T-helper 17 cell (primary cell): ENCODE measurements around the gene RPS17. TPM values are rescaled to one million over a fixed set of nuclear protein-coding genes. Genes with fewer than 3 reads are reported as not detected.
"Not testable (repeated sequence)": the region's sequence is repeated elsewhere in the genome, so short reads cannot be mapped to it uniquely, and the experiment has no call there.

Experiments used
- ATAC-seq: fragments of 150-1000 bp; cut with Tn5 transposase; 2 replicates; pipeline ENCODE4 v1.10.0; 2021; ENCODE audit warnings: mild to moderate bottlenecking, moderate library complexity
- DNase-seq, 3 donors: peaks; one replicate each; pipeline versions ENCODE4 v3.0.0 to v3.0.0-alpha.2; 2020 to 2021
- H3K9me3 ChIP-seq: one replicate; pipeline ENCODE4 v1.7.0; 2013; ENCODE audit warnings: low read length, mild to moderate bottlenecking; ENCODE audit not compliant: control insufficient read depth, poor library complexity, severe bottlenecking
- H3K27ac Mint-ChIP-seq: one replicate; pipeline ENCODE4 v1.8.0; 2022; ENCODE audit warnings: mild to moderate bottlenecking, moderate library complexity, mixed read lengths
- H3K27me3 Mint-ChIP-seq: one replicate; pipeline ENCODE4 v1.8.0; 2022; ENCODE audit warnings: mixed read lengths
- H3K36me3 Mint-ChIP-seq: one replicate; pipeline ENCODE4 v1.8.0; 2022; ENCODE audit warnings: low read depth, mixed read lengths
- H3K4me1 Mint-ChIP-seq: one replicate; pipeline ENCODE4 v1.8.0; 2022; ENCODE audit warnings: mild to moderate bottlenecking, mixed read lengths
- H3K4me3 Mint-ChIP-seq: one replicate; pipeline ENCODE4 v1.8.0; 2022; ENCODE audit warnings: mild to moderate bottlenecking, moderate library complexity, mixed read lengths
- total RNA-seq, 4 donors: library from RNA in 2 of 4; stranded (reverse) in 2 of 4; gene quantifications; one replicate each; pipeline ENCODE4 v1.2.3 and lab custom pipeline; 2022 to 2026

The RPS17 gene
- total RNA-seq, 2 donors from 2014 or later: 2,730 to 2,799 TPM

GRCh38 chr15:82530606-82531379, 9.5 kb downstream of the RPS17 start:
- H3K27ac Mint-ChIP-seq: peak overlapping the region; percentile 53
- no peaks in the 10 kb centered on the region for H3K9me3 ChIP-seq
- peak overlapping the region; percentile 85 for H3K4me3 Mint-ChIP-seq
- H3K36me3 Mint-ChIP-seq: no peaks in the 10 kb centered on the region
- DNase-seq (peak; percentile 45 to 54 (median 52)), ATAC-seq (peak; percentile 92)
- H3K4me1 Mint-ChIP-seq: peaks cover 10% of the 10 kb centered on the region
- H3K27me3 Mint-ChIP-seq: no peaks in the 10 kb centered on the region

GRCh38 chr15:82530006-82530405, 10.3 kb downstream of the RPS17 start:
- Mint-ChIP-seq H3K4me1 (peaks cover 10% of the 10 kb centered on the region), H3K36me3 (no peaks in the 10 kb centered on the region), H3K4me3 (no peak overlapping the region), H3K27me3 (no peaks in the 10 kb centered on the region), H3K27ac (no peak overlapping the region)
- no peak for DNase-seq
- H3K9me3 ChIP-seq: no peaks in the 10 kb centered on the region
- ATAC-seq: no peak

GRCh38 chr15:82513587-82513986, 26.7 kb downstream of the RPS17 start:
- DNase-seq, H3K9me3 ChIP-seq, H3K27me3 Mint-ChIP-seq, ATAC-seq, H3K4me1 Mint-ChIP-seq, H3K4me3 Mint-ChIP-seq, H3K27ac Mint-ChIP-seq, H3K36me3 Mint-ChIP-seq: not testable (repeated sequence)

GRCh38 chr15:82507693-82508092, 32.6 kb downstream of the RPS17 start:
- not testable (repeated sequence) for H3K27ac Mint-ChIP-seq, H3K4me1 Mint-ChIP-seq, H3K9me3 ChIP-seq, H3K27me3 Mint-ChIP-seq, H3K36me3 Mint-ChIP-seq, ATAC-seq, DNase-seq, H3K4me3 Mint-ChIP-seq

- not testable (repeated sequence) for H3K9me3 ChIP-seq, H3K36me3 Mint-ChIP-seq, H3K4me3 Mint-ChIP-seq, H3K27me3 Mint-ChIP-seq, H3K27ac Mint-ChIP-seq, H3K4me1 Mint-ChIP-seq, ATAC-seq, DNase-seq
Measured at GRCh38 chr15:82507087-82507486, 33.2 kb downstream of the RPS17 start.

- H3K27me3 Mint-ChIP-seq, H3K9me3 ChIP-seq, ATAC-seq, H3K4me3 Mint-ChIP-seq, H3K27ac Mint-ChIP-seq, H3K4me1 Mint-ChIP-seq, DNase-seq, H3K36me3 Mint-ChIP-seq: not testable (repeated sequence)
Measured at GRCh38 chr15:82505842-82506241, 34.4 kb downstream of the RPS17 start.

GRCh38 chr15:82504074-82504473, 36.2 kb downstream of the RPS17 start:
- not testable (repeated sequence) for H3K27ac Mint-ChIP-seq, H3K4me3 Mint-ChIP-seq, ATAC-seq, H3K36me3 Mint-ChIP-seq, H3K4me1 Mint-ChIP-seq, H3K27me3 Mint-ChIP-seq, DNase-seq, H3K9me3 ChIP-seq

GRCh38 chr15:82502700-82503339, 37.4 kb downstream of the RPS17 start:
- not testable (repeated sequence) for H3K27me3 Mint-ChIP-seq, H3K4me1 Mint-ChIP-seq, H3K9me3 ChIP-seq, H3K36me3 Mint-ChIP-seq, H3K27ac Mint-ChIP-seq, H3K4me3 Mint-ChIP-seq, DNase-seq
- ATAC-seq: peak; percentile 75

- H3K4me3 Mint-ChIP-seq, ATAC-seq, H3K36me3 Mint-ChIP-seq, H3K27me3 Mint-ChIP-seq, H3K27ac Mint-ChIP-seq, DNase-seq, H3K4me1 Mint-ChIP-seq, H3K9me3 ChIP-seq: not testable (repeated sequence)
Measured at GRCh38 chr15:82500772-82501171, 39.5 kb downstream of the RPS17 start.

GRCh38 chr15:82497978-82498377, 42.3 kb downstream of the RPS17 start:
- not testable (repeated sequence) for H3K4me3 Mint-ChIP-seq, H3K9me3 ChIP-seq, H3K36me3 Mint-ChIP-seq, H3K4me1 Mint-ChIP-seq, H3K27ac Mint-ChIP-seq, ATAC-seq, H3K27me3 Mint-ChIP-seq, DNase-seq

- not testable (repeated sequence) for DNase-seq
Measured at GRCh38 chr15:82488250-82488649, 52.0 kb downstream of the RPS17 start.

GRCh38 chr15:82487045-82487444, 53.2 kb downstream of the RPS17 start:
- not testable (repeated sequence) for H3K27me3 Mint-ChIP-seq, H3K4me3 Mint-ChIP-seq, H3K4me1 Mint-ChIP-seq, H3K36me3 Mint-ChIP-seq, H3K27ac Mint-ChIP-seq, ATAC-seq, DNase-seq, H3K9me3 ChIP-seq

More at GRCh38 chr15:82488250-82488649, 52.0 kb downstream of the RPS17 start:
- H3K4me1 Mint-ChIP-seq, H3K36me3 Mint-ChIP-seq, H3K27me3 Mint-ChIP-seq, ATAC-seq, H3K4me3 Mint-ChIP-seq, H3K27ac Mint-ChIP-seq, H3K9me3 ChIP-seq: not testable (repeated sequence)
